HG03575 (cell line): ENCODE data around the gene CBFA2T2.
"Not testable (repeated sequence)": the region's sequence is repeated elsewhere in the genome, so short reads cannot be mapped to it uniquely, and the experiment has no call there.

Experiments used
- ATAC-seq: cut with Tn5 transposase; IDR thresholded peaks from one replicate; pipeline ENCODE4 v1.9.1; 2021; ENCODE audit not compliant: unreplicated experiment, insufficient number of reproducible peaks, low FRiP score; ENCODE audit errors: extremely low read depth

Gene CBFA2T2

GRCh38 chr20:33496776-33497175 is 6.9 kb downstream of the CBFA2T2 start:
- not testable (repeated sequence) for ATAC-seq

GRCh38 chr20:33499355-33499754 is 9.5 kb downstream of the CBFA2T2 start:
- ATAC-seq: no peak

GRCh38 chr20:33501000-33501399 is 11.1 kb downstream of the CBFA2T2 start:
- ATAC-seq: no peak

GRCh38 chr20:33503564-33503963 is 13.7 kb downstream of the CBFA2T2 start:
- ATAC-seq: no peak

- no peak for ATAC-seq
Measured at GRCh38 chr20:33506576-33506975, 16.7 kb downstream of the CBFA2T2 start.

GRCh38 chr20:33507461-33507860 is 17.6 kb downstream of the CBFA2T2 start:
- ATAC-seq: no peak

GRCh38 chr20:33508015-33508414 is 18.1 kb downstream of the CBFA2T2 start:
- ATAC-seq: not testable (repeated sequence)

- not testable (repeated sequence) for ATAC-seq
Measured at GRCh38 chr20:33509057-33509456, 19.2 kb downstream of the CBFA2T2 start.

GRCh38 chr20:33511876-33512275 is 22.0 kb downstream of the CBFA2T2 start:
- ATAC-seq: not testable (repeated sequence)

GRCh38 chr20:33515569-33516216 is 25.8 kb downstream of the CBFA2T2 start:
- ATAC-seq: no peak

- ATAC-seq: no peak
Measured at GRCh38 chr20:33516882-33517281, 27.0 kb downstream of the CBFA2T2 start.

- ATAC-seq: no peak
Measured at GRCh38 chr20:33518071-33518470, 28.2 kb downstream of the CBFA2T2 start.

- no peak for ATAC-seq
Measured at GRCh38 chr20:33521461-33521860, 31.6 kb downstream of the CBFA2T2 start.

GRCh38 chr20:33522256-33522820 is 32.4 kb downstream of the CBFA2T2 start:
- ATAC-seq: no peak

- no peak for ATAC-seq
Measured at GRCh38 chr20:33524261-33524660, 34.4 kb downstream of the CBFA2T2 start.

GRCh38 chr20:33526769-33527168 is 36.9 kb downstream of the CBFA2T2 start:
- ATAC-seq: no peak

GRCh38 chr20:33531047-33531877 is 41.4 kb downstream of the CBFA2T2 start:
- no peak for ATAC-seq

- no peak for ATAC-seq
Measured at GRCh38 chr20:33531885-33532284, 42.0 kb downstream of the CBFA2T2 start.

GRCh38 chr20:33532753-33533459 is 43.0 kb downstream of the CBFA2T2 start:
- no peak for ATAC-seq
